HL-60 (cell line): ENCODE results near the gene BAG5.

Experiments
- CTCF ChIP-seq: IDR thresholded peaks from one replicate; pipeline ENCODE4 v1.5.1; 2011; ENCODE audit warnings: low read length, control low read depth, inconsistent platforms; ENCODE audit not compliant: insufficient read depth
- GABPA ChIP-seq: IDR thresholded peaks from 2 replicates; pipeline ENCODE4 v1.6.1; 2012; ENCODE audit warnings: low read depth
- POLR2AphosphoS5 ChIP-seq: IDR thresholded peaks from 2 replicates; pipeline ENCODE4 v1.6.1; 2012; ENCODE audit warnings: low read depth
- REST ChIP-seq: IDR thresholded peaks from 2 replicates; pipeline ENCODE4 v1.6.1; 2012; ENCODE audit warnings: low read depth; ENCODE audit not compliant: insufficient replicate concordance

DNA sequence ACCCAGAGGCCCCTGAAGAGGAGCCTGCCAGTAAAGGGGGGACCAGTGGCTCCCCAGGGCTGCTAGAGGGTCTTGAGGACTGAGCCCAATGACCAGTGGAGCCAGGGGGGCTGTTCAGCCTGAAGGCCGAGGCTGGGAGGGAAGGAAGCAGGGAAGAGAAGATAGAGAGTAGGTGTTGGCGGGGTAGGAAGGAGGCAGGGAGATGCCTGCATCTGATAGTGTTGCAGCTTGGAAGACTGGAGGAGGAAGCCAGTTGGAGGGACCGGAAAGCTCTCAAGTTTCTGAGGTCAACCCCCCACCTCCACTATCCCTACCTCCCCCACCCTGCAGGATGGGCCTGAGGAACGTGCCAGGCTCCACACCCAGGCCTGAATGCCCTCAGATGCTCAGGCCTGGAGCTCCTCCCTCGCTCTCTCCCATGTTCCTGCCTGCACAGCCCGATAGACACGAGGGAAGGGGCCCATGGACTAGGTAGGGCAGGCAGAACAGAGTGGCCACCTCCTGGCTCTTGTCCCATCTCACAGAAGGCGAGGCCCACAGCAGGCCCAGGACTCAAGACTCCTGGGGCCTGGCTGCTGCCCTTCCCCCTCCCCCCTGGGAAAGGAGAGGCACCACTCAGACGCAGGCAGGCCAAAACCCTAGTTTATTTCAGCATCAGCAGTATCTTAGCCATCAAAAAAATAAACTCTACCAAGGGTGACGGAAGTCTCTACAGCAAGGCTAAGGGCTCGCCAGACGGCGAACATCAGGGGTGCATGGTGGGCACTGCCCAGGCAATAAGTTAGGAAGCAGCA lies 43.2 kb downstream of the BAG5 start:
- TF ChIP-seq CTCF, result no peak
- TF ChIP-seq POLR2AphosphoS5, result 0 out of 2 replicates have a peak, but pooled peaks have one; percentile 10
- TF ChIP-seq GABPA, result no peak
- no peak for TF ChIP-seq REST
